Osteoblast (primary cell): ENCODE data around the gene CCDC102A. TPM values are rescaled to one million over a fixed set of nuclear protein-coding genes. Genes with fewer than 3 reads are reported as not detected.
A peak's percentile ranks its signal among the peaks of the same experiment; 100 is the strongest.

ENCODE experiments used
- DNase-seq: peaks from one replicate; pipeline ENCODE4 v3.0.0; 2011; ENCODE audit warnings: low spot score, mixed read lengths; ENCODE audit not compliant: insufficient read length; ENCODE audit errors: missing footprints
- H2AFZ ChIP-seq: 2 replicates; pipeline ENCODE4 v1.6.0; 2011; ENCODE audit warnings: mild to moderate bottlenecking, low read length
- H3K27ac ChIP-seq: 2 replicates; pipeline ENCODE4 v1.5.1; 2011; ENCODE audit warnings: mild to moderate bottlenecking, low read depth, low read length, moderate library complexity
- H3K27me3 ChIP-seq: 2 replicates; pipeline ENCODE4 v1.6.0; 2012; ENCODE audit warnings: mild to moderate bottlenecking, control low read depth, inconsistent platforms, low read length, moderate library complexity; ENCODE audit not compliant: insufficient read depth
- H3K36me3 ChIP-seq: 2 replicates; pipeline ENCODE4 v1.5.1; 2011; ENCODE audit warnings: mild to moderate bottlenecking, low read length, control low read depth, moderate library complexity; ENCODE audit not compliant: insufficient read depth
- H3K4me1 ChIP-seq: 2 replicates; pipeline ENCODE4 v1.5.1; 2011; ENCODE audit warnings: mild to moderate bottlenecking, low read length, control low read depth, moderate library complexity; ENCODE audit not compliant: insufficient read depth
- H3K4me2 ChIP-seq: 2 replicates; pipeline ENCODE4 v1.6.0; 2011; ENCODE audit warnings: mild to moderate bottlenecking, low read length; ENCODE audit not compliant: insufficient read depth
- H3K4me3 ChIP-seq: fragments of 200-600 bp; sonication (generic); 3 replicates; pipeline ENCODE4 v1.5.1; 2012; ENCODE audit warnings: mild to moderate bottlenecking, low read length, inconsistent platforms; ENCODE audit not compliant: insufficient read depth
- H3K79me2 ChIP-seq: 2 replicates; pipeline ENCODE4 v1.6.0; 2012; ENCODE audit warnings: mild to moderate bottlenecking, low read length, control low read depth, inconsistent platforms; ENCODE audit not compliant: insufficient read depth
- H3K9me3 ChIP-seq: 2 replicates; pipeline ENCODE4 v1.5.1; 2011; ENCODE audit warnings: low read depth, low read length, control low read depth
- H4K20me1 ChIP-seq: 2 replicates; pipeline ENCODE4 v1.6.0; 2012; ENCODE audit warnings: mild to moderate bottlenecking, low read length, control low read depth; ENCODE audit not compliant: insufficient read depth
- CTCF ChIP-seq: IDR thresholded peaks from 2 replicates; pipeline ENCODE4 v1.5.1; 2011; ENCODE audit warnings: mild to moderate bottlenecking, low read depth, low read length, moderate library complexity; ENCODE audit errors: extremely low read depth
- total RNA-seq: library from RNA; depleted of rRNA; stranded (reverse); fragments of >200 nt; gene quantifications from 2 replicates; pipeline ENCODE4 v1.2.3, GENCODE V29; 2012

Gene CCDC102A
- total RNA-seq, 1 donor = 9.8 TPM

GRCh38 chr16:57539072-57539796 is 2.9 kb upstream of the CCDC102A start:
- no peak overlapping the region for H3K4me2 ChIP-seq
- no peaks in the 10 kb centered on the region for H3K36me3 ChIP-seq
- no peaks in the 10 kb centered on the region for H4K20me1 ChIP-seq
- no peak for DNase-seq
- no peak overlapping the region for H2AFZ ChIP-seq
- H3K27me3 ChIP-seq = peaks cover 24% of the 10 kb centered on the region
- H3K27ac ChIP-seq = no peak overlapping the region
- TF ChIP-seq CTCF = no peak
- peaks cover 7% of the 10 kb centered on the region for H3K79me2 ChIP-seq
- no peak overlapping the region for H3K4me3 ChIP-seq
- H3K9me3 ChIP-seq = no peaks in the 10 kb centered on the region
- H3K4me1 ChIP-seq = peaks cover 13% of the 10 kb centered on the region

- Histone ChIP-seq H3K36me3 (no peaks in the 10 kb centered on the region), H3K9me3 (no peaks in the 10 kb centered on the region), H3K4me2 (no peak overlapping the region), H2AFZ (no peak overlapping the region), H3K79me2 (peaks cover 8% of the 10 kb centered on the region), H4K20me1 (peaks cover 2% of the 10 kb centered on the region), H3K4me3 (no peak overlapping the region), H3K27ac (no peak overlapping the region), H3K4me1 (peaks cover 13% of the 10 kb centered on the region), H3K27me3 (peaks cover 24% of the 10 kb centered on the region)
- no peak for TF ChIP-seq CTCF
- peak; percentile 52 for DNase-seq
These were observed 1.9 kb upstream of the CCDC102A start for GRCh38 chr16:57538235-57538721.

- H3K36me3 ChIP-seq = no peaks in the 10 kb centered on the region
- peaks cover 13% of the 10 kb centered on the region for H3K4me1 ChIP-seq
- H3K79me2 ChIP-seq = peaks cover 8% of the 10 kb centered on the region
- peaks cover 24% of the 10 kb centered on the region for H3K27me3 ChIP-seq
- peaks cover 2% of the 10 kb centered on the region for H4K20me1 ChIP-seq
- peak overlapping the region; percentile 90 for H3K4me2 ChIP-seq
- peak overlapping the region; percentile 85 for H2AFZ ChIP-seq
- H3K27ac ChIP-seq = no peak overlapping the region
- no peak overlapping the region for H3K4me3 ChIP-seq
- DNase-seq = no peak
- TF ChIP-seq CTCF = no peak
- no peaks in the 10 kb centered on the region for H3K9me3 ChIP-seq
These were observed 1.3 kb upstream of the CCDC102A start for GRCh38 chr16:57537581-57538234.

GRCh38 chr16:57537194-57537505 is 779 bp upstream of the CCDC102A start:
- H2AFZ ChIP-seq = peak overlapping the region; percentile 85

More at GRCh38 chr16:57537194-57537505, 779 bp upstream of the CCDC102A start:
- Histone ChIP-seq H3K27ac (no peak overlapping the region), H3K4me1 (peaks cover 13% of the 10 kb centered on the region), H4K20me1 (peaks cover 2% of the 10 kb centered on the region), H3K4me2 (peak overlapping the region; percentile 90), H3K27me3 (peaks cover 24% of the 10 kb centered on the region), H3K4me3 (peak overlapping the region; percentile 92), H3K9me3 (no peaks in the 10 kb centered on the region), H3K36me3 (no peaks in the 10 kb centered on the region), H3K79me2 (peaks cover 8% of the 10 kb centered on the region)
- no peak for TF ChIP-seq CTCF
- DNase-seq = no peak
